Measurements from ENCODE around the gene RTP3. TPM values are rescaled to one million over a fixed set of nuclear protein-coding genes. Genes with fewer than 3 reads are reported as not detected.

The RTP3 gene
- total and polyA plus RNA-seq, 8 donors, result not detected

GRCh38 chr3:46468753-46469600 lies 28.8 kb upstream of the RTP3 start:
- Histone ChIP-seq H3K36me3 (no peaks in the 10 kb centered on the region), H3K4me3 (no peak overlapping the region), H3K27ac (peak overlapping the region in 2 of 4 donors; percentile 80 to 82), H3K4me1 (peaks cover 0 to 38% (median 0%) of the 10 kb centered on the region in 3 donors), H3K9me3 (no peaks in the 10 kb centered on the region), H3K27me3 (no peaks in the 10 kb centered on the region)
- TF ChIP-seq CTCF (IDR thresholded peaks at IDR 0.05), result no peak
- 78 to 82% methylated on average over 6 of the region's 6 CpGs for WGBS, 2 donors
- FAIRE-seq, result no peak
- DNase-seq, result no peak
- ATAC-seq, result peak in 1 of 4 donors; percentile 4
- intact Hi-C loops (cut with DNase I), result no loop called here

DNA sequence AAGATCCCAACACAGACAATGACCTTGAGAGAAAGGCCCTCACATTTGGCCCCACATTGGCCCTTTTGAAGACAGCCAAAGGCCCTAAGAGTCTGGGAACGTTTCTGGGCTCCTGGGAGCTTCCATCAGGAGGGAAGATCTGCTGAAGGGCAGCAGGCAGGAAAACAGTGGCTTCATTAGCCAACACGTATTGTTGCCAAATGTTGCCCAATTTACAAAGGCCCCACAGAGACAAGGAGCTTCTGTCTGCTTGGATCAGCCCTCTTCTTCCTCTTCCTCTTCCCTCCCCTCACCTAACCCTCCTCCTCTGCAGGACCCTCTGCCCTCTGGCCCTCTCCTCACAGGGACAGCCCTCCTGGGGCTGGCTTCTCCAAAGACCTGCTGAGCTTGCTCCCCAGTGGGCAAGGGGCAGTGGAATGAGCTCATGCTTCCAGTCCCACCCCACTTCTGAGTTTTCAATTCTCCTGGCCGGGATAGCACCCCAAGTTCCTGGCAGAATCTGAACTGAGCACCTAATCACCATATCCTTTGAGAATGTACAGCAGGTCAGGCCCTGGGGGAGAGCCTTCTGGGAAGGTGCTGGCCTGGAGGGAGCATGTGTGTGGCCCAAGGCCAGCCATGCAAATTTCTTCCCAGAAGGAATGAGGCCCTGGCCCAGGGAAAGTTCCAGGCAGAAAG lies 28.0 kb upstream of the RTP3 start:
- peak; percentile 37 to 84 (median 76) for ATAC-seq
- 52 to 67% methylated on average over 3 of the region's 3 CpGs for WGBS, 2 donors
- H3K9me3 ChIP-seq, result no peaks in the 10 kb centered on the region
- TF ChIP-seq CTCF (IDR thresholded peaks at IDR 0.05), result no peak
- intact Hi-C loops (cut with DNase I), result loop anchor here in 1 of 3 donors (10.0 kb wide), 1 partner anchor 425 kb away; no protein-coding TSS in a partner anchor
- H3K27me3 ChIP-seq, result no peaks in the 10 kb centered on the region
- no peak overlapping the region for H3K4me3 ChIP-seq
- no peak for FAIRE-seq
- peak in 4 of 6 donors; percentile 55 to 82 (median 66) for DNase-seq
- H3K4me1 ChIP-seq, result peaks cover 0 to 38% (median 0%) of the 10 kb centered on the region in 3 donors
- H3K36me3 ChIP-seq, result no peaks in the 10 kb centered on the region
- H3K27ac ChIP-seq, result peak overlapping the region in 2 of 4 donors; percentile 80 to 82

DNA sequence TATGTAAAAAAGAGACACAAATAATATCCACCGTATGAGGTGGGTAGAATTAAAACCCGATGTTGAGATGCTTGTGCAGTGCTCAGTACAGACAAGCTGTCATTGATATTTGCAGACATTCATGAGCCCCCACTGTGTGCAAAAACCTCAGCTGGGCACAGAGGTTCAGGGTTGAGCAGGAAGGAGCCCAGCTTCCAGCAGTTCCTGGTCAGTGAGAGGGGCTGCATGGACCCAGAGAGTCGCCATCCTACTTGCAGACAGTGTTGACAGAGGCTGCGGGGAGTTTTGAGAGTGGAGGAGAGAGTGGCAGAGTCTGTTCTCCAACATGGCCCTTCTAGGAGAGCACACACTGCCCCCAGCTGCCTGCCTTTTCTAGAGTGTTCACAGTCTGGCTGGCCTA lies 26.9 kb upstream of the RTP3 start:
- intact Hi-C loops (cut with DNase I), result loop anchor here in 1 of 3 donors (10.0 kb wide), 1 partner anchor 424 kb away; no protein-coding TSS in a partner anchor
- peak overlapping the region in 2 of 4 donors; percentile 80 to 82 for H3K27ac ChIP-seq
- no peak overlapping the region for H3K4me3 ChIP-seq
- no peak for FAIRE-seq
- 94% methylated on average over 4 of the region's 4 CpGs for WGBS, 2 donors
- peaks cover 0 to 36% (median 0%) of the 10 kb centered on the region in 3 donors for H3K4me1 ChIP-seq
- H3K27me3 ChIP-seq, result no peaks in the 10 kb centered on the region
- H3K36me3 ChIP-seq, result no peaks in the 10 kb centered on the region
- no peaks in the 10 kb centered on the region for H3K9me3 ChIP-seq
- no peak for DNase-seq
- peak in 2 of 4 donors; percentile 16 to 32 for ATAC-seq
- no peak for TF ChIP-seq CTCF (IDR thresholded peaks at IDR 0.05)

GRCh38 chr3:46471371-46471914 lies 26.3 kb upstream of the RTP3 start:
- peaks cover 0 to 30% (median 0%) of the 10 kb centered on the region in 3 donors for H3K4me1 ChIP-seq
- no peaks in the 10 kb centered on the region for H3K9me3 ChIP-seq
- TF ChIP-seq CTCF (IDR thresholded peaks at IDR 0.05), result no peak
- FAIRE-seq (no peak), ATAC-seq (peak in 1 of 4 donors; percentile 1), DNase-seq (no peak)
- no peak overlapping the region for H3K4me3 ChIP-seq
- intact Hi-C loops (cut with DNase I), result loop anchor here in 1 of 3 donors (10.0 kb wide), 1 partner anchor 423 kb away; no protein-coding TSS in a partner anchor
- WGBS, 2 donors, result 93 to 97% methylated on average over 5 of the region's 5 CpGs
- no peaks in the 10 kb centered on the region for H3K36me3 ChIP-seq
- H3K27ac ChIP-seq, result peak overlapping the region in 2 of 4 donors; percentile 80 to 82
- H3K27me3 ChIP-seq, result no peaks in the 10 kb centered on the region

Data from pancreas (tissue), 10 donors.